Effector CD8-positive, alpha-beta T cell (primary cell): ENCODE results near the gene IGLL5.
"Not testable (repeated sequence)": the region's sequence is repeated elsewhere in the genome, so short reads cannot be mapped to it uniquely, and the experiment has no call there.

Source experiments
- DNase-seq: peaks from one replicate; lab custom pipeline; 2025; lab: John Stamatoyannopoulos, UW

Gene IGLL5

DNA sequence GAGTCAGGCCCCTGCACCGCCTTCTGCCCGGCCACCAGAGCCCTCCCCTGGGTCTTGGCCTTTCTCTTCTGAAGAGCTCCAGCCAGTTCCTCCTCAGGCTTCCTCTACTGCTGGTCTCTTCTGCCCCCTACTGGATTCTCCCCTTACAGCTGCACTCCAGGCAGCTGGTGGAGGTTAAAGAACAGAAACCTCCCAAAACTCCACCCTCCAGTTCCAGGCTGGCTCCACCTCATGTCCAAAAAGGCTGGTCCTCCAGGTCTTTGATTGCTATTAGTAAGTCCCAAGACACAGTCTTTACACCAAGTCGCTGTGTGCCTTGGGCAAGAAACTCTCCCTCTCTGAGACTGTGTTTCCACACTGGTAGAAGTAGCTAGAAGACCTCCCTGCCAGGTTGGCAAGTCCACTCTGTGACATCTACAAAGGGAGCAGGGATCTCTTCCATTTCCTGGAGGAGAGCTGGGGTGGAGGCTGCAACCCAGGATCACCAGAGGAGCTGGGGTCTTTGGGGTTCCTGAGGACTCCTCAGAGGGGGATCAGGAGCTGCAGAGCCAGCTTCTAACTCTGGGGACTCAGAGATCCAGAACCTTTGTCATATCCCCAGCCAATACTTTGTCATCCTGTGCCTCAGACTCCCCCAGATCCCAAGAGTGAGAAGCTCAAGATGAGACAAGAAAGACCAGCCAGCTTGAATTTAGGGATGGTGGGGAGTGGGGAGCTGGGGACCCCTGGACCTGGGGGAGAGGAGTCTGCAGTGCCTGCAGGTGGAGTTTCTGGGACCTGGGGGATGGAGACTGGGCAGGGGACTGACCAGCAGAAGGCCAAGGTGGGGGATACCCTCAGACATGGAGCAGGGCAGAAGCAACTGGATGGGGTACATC is 3.4 kb upstream of the IGLL5 start:
- DNase-seq = peak; percentile 41

GRCh38 chr22:22884888-22885840 is 2.5 kb upstream of the IGLL5 start:
- no peak for DNase-seq

DNA sequence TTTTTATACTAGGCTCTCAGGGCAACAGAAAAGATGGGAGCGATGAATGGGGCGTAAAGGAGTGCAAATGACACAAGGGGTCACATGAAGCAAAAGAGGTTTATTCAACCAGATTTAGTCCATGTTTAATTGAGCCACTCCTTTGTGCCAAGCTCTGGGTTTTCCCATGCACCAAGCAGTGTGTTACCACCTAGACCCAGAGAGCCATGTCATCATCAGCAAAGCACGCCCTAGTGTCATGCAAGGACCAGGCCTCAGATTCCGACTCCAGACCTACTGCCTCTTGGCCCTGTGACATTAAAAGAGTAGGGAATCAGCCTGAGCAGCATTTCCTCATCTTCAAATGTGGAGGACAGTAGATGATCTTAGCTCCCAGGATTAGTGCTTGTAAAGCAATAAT is 1.1 kb upstream of the IGLL5 start:
- DNase-seq = no peak

DNA sequence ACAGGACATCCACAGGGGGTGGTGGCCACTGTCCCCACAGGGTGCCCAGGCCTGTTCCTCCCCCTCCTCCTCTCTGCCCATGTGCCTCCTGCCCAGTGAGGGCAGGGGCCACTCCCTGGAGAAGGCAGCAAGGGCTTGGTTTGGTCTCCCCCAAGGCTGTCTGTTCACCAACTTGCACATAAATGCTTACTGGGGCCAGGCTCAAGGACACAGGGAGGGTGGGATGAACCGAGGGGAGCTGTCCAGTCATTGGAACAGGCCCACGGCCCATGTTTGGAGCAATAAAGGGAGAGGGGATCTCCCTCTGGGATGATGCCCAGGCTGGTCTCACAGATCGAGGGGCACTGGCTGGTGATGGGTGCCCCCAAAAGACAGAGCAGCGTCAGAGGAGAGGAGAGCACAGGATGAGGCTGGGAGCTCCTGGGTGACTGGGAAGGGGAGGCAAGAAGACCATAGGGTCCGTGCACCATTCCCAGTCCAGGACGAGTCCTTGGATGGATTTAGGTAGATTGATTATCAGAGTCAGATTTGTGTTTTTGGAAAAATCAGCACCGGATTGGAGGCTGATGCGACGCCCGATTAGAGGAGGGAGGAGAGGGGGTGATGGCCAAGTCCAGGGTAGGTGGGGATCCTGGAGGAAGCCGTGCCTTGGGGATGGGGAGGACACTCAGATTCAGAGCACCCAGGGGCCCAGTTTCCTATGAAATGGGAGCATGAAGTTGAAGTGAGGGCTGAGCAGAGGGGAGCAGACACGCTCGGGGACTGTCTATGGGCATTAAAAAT is 1.1 kb downstream of the IGLL5 start:
- DNase-seq = no peak

GRCh38 chr22:22890085-22890484 is 2.5 kb downstream of the IGLL5 start:
- no peak for DNase-seq

DNA sequence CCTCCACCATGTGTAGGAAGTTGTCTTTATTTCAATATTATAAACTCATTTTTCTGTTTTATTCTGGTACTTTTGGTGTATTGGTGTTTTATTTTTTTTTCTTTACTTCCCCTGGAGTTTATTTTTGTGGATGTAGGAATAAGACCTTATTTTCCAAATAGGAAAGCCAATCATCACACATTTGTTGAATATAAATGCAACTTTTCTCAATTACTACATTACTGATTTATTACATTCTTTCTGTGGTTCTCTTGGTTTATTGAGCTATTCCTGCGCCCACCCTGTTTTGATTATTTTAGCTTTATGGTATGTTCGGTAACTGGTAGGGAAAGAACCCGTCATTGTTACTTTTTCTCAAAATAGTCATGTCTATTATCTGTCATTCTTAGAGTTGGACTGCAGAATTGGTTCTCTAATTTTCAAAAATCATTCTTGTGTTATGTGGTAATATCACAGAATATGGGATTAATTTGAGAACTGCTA is 3.6 kb downstream of the IGLL5 start:
- no peak for DNase-seq

- DNase-seq = no peak
Measured at GRCh38 chr22:22892096-22893052, 4.8 kb downstream of the IGLL5 start.

DNA sequence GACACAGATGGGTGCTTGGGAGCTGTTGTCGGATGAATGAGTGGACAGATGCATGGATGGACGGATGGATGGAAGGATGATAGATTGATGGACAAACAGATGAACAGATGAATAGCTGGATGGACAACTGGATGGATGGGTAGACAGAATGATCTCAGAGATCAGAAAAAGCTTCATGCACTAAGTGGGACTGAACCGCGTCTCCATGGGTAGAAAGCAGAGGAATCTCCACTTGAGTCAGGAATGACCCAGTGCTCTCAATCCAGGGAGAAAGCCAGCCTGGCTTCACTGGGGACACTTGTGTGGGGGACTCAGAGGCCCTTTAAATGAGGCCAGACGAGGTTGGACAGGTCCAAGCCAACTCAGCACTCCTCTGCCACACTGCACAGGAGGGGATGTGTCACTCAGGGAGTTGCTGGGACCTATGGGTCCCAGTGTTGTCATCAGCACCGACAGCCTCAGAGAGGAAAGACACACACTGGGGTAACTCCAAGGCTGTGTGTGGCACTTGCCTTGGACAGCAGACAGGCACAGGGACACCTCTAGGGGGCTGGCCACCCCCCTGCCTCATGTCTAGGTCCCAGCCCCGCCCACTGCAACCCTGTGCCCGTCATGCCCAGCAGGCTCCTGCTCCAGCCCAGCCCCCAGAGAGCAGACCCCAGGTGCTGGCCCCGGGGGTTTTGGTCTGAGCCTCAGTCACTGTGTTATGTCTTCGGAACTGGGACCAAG is 5.6 kb downstream of the IGLL5 start:
- no peak for DNase-seq

DNA sequence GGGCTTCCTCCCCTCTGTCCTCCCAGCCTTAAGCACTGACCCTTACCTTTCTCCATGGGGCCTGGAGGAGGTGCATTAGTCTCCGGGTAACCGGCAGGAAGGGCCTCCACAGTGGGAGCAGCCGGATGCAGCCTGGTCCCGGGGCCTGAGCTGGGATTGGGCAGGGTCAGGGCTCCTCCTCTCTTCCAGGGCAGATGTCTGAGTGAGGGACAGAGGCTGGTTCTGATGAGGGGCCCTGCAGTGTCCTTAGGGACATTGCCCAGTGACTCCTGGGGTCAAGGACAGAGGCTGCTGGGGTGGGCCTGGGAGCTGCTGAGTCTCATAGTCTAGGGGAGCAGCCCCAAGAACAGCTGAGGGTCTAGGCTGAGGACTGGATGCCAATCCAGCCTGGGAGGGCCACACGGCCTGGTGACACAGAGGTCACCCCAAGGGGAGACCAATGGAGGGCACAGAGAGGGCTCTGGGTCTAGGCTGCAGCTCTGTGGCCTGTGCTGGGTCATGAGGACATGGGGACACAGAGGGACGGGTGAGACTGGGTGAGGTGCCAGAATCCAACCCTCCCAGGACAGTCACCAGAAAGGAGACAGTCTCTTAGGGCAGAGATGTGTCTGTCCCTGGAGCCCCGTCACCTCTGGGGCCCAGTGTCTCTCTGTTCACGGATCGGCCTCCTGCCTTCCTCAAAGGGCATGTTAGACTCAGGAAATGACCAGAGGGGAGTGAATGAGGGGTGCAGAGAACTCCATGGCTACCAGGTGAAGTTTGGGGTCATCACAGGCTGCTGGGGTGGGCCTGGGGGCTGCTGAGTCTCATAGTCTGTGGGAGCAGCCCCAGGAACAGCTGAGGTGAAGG is 6.5 kb downstream of the IGLL5 start:
- DNase-seq = no peak

- no peak for DNase-seq
Measured at GRCh38 chr22:22894740-22895731, 7.4 kb downstream of the IGLL5 start.

- DNase-seq = no peak
Measured at GRCh38 chr22:22895776-22896445, 8.3 kb downstream of the IGLL5 start.

DNA sequence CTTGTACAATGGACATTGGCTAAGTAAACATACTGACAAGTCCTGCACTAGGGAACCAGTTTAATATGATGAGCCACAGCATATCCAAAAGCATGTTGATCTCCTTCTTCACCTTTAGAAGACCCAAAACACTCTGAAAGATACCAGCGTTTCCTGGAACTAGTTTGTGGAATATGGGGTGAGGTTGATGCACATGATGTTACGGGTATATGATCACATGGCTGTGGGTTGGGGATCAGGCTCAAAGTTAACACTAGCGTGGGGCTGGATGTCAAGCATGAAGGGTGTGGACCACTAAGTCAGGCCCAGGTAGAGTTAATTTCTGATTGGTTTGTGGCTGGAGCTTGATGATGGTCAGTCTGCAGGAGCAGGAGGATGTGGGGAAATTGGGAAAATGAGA is 9.0 kb downstream of the IGLL5 start:
- DNase-seq = no peak

DNA sequence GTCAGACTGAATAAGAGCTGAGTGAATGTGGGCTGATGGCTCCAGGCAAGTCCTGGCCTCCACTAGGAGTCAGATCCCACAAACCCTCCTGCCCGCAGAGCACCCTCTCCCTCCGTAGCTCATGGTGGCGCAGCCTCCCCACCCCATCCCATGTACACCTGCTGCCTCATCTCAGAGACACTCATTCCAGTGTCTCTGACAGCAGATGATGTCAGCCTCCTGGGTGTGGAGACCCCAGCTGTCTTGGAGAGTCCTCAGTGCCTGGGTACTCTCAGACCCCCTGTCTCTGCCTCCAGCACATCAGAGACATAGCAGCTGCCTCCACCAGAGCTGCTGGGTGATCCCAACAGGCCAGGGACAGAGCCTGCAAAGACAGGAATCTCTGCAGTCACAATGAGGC is 9.5 kb downstream of the IGLL5 start:
- no peak for DNase-seq

DNA sequence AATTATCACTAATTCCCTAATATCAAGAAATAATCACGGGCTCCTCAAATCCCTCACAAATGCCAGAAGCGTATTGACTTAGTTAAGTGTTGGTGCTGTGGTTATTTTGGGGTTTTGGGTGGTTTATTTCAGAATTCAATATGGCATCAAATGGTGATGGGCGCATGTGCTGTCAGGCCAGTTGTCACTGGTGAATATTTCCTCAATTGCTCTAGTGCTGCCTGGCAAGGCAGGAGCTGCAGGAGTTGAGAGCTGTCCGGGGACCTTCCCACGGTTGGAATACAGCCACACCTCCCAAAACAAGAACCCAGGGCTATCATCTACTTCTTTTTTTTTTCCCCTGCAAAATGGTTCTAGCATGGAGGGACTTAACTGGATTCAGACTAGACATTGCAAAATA is 10.3 kb downstream of the IGLL5 start:
- no peak for DNase-seq

- not testable (repeated sequence) for DNase-seq
Measured at GRCh38 chr22:22898411-22898950, 10.9 kb downstream of the IGLL5 start.

DNA sequence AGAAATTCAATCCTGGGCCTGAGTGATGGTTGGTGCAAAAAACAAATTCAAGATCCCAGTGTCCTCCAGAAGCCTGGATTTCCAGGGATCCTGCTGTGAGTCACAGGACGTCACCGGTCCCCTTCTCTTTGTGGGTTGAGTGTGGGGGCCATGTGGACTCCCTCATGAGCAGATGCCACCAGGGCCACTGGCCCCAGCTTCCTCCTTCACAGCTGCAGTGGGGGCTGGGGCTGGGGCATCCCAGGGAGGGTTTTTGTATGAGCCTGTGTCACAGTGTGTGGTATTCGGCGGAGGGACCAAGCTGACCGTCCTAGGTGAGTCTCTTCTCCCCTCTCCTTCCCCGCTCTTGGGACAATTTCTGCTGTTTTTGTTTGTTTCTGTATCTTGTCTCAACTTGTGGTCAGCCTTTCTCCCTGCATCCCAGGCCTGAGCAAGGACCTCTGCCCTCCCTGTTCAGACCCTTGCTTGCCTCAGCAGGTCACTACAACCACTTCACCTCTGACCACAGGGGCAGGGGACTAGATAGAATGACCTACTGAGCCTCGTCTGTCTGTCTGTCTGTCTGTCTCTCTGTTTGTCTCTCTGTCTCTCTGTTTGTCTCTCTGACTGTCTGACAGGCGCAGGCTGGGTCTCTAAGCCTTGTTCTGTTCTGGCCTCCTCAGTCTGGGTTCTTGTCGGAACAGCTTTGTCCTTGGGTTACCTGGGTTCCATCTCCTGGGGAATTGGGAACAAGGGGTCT is 11.9 kb downstream of the IGLL5 start:
- DNase-seq = not testable (repeated sequence)
